GM18519 (cell line): Measurements from ENCODE around the gene SPRR1B.
"Not testable (repeated sequence)": the region's sequence is repeated elsewhere in the genome, so short reads cannot be mapped to it uniquely, and the experiment has no call there.

Experiments
- ATAC-seq: cut with Tn5 transposase; IDR thresholded peaks from one replicate; pipeline ENCODE4 v1.9.1; 2021; ENCODE audit warnings: mild to moderate bottlenecking, moderate library complexity; ENCODE audit not compliant: unreplicated experiment, low FRiP score

The SPRR1B gene

GRCh38 chr1:153030895-153031294 is at the start of gene SPRR1B:
Gene SPRR1B (plus strand): TSS chr1:153031203. CDS start chr1:153032346, 1,143 bp downstream.
- no peak for ATAC-seq

- ATAC-seq = no peak
Measured at GRCh38 chr1:152982076-152982475, 48.9 kb upstream of the SPRR1B start.

- ATAC-seq = no peak
Measured at GRCh38 chr1:152983234-152983633, 47.8 kb upstream of the SPRR1B start.

DNA sequence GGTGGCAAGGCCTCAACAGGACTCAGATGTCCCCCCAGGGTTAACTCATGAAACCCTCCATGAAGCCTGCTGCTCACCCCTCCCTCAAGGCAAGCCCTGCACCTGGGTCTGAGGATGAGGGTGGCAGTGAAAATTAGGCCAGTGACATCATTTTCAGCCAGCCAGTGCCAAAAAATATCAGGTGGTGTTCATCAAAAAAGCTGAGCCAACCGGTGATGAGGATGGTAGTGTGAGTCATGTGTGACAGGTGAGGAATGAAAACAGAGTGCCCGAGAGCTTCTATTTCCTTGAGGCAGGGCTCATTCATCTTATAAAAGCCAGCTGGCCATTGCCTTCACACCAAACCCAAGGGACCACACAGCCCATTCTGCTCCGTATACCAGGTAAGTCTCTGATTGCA is 47.3 kb upstream of the SPRR1B start, which contains the start of gene SPRR1A:
Gene SPRR1A (plus strand): TSS at position 339 of the 400 bp plus-strand sequence. CDS start 1,150 bp downstream, outside the sequence.
- ATAC-seq = no peak

DNA sequence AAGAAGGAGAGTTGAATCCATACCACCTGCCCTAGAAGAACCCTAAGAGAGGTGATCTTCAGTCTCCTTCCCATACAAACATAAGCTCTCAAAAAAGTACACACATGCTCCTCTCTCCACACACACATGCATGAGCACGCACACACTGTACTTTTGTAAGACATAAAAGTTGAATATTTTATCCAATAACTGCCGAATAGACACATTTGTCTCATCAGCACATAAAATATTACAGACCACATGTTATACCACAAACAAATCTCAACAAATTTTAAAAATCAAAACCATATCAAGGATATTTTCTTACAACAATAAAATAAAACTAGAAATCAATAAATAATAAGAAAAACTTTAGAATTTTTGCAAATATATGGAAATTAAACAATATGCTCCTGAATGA is 44.4 kb upstream of the SPRR1B start:
- no peak for ATAC-seq

GRCh38 chr1:152993186-152993585 is 37.8 kb upstream of the SPRR1B start:
- no peak for ATAC-seq

DNA sequence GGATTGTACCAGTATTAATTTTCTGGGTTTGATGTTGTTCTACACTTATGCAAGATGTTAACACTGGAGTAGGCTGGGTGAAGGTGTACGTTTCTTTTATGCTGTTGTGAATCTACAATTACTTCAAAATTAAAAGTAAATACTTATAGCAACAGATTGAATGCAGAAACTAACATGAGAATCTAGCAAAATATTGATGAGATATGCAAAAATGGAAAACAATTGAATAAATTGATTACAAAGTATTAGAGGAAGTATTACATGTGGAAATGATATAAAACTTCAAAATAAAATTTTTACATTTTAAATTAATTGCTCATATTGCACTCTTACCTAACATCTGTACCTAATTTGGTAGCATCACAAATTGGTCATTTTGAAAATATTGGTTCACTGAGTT is 35.2 kb upstream of the SPRR1B start:
- ATAC-seq = no peak

DNA sequence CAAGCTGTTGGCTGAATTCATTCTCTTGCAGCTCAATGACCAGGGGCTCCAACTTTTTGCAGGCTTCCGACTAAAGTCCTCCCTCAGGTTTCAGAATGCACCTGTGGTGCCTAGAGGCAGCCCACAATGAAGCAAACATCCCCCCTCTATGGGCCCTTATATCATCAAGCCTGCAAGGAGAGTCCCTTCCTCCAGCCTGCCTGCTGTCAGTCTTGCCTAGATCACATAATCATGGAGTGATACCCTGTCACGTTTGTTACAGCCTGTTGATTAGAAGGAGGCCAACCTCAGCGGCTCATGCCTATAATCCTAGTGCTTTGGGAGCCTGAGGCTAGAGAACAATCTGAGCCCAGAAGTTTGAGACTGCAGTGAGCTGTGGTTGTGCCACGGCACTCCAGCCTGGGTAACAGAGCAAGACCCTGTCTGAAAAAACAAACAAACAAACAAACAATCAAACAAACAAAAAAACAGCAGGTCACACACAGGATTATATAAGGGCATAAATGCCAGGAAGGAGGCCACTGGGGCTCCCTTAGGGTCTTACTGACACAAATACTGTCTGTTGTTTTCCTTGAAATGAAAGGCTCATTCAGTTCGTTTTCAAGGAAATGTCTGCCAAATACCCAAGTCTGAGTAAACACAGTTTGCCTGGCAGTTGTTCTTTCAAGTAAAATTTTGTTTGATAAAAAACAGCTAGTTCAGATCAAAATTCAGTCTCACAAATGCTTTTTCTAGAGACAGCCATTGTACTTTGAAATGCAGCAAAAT is 34.2 kb upstream of the SPRR1B start:
- ATAC-seq = no peak

DNA sequence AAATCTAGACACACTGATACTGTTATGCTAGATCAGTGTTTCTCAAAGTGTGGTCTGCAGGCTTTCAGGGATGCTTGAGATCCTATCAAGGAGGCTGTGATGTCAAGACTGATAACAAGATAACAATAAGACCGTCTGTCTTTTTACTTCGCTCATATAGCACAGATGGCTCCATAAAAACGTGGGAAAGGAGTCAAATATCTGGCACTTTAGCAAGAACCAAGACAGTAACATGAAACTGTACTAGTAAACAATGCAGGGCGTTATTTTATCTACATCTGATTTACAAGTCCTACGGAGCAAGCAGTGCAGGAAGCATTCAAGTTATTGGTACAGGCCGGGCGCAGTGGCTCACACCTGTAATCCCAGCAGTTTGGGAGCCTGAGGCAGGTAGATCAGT is 33.1 kb upstream of the SPRR1B start:
- no peak for ATAC-seq

GRCh38 chr1:152998476-152998875 is 32.5 kb upstream of the SPRR1B start:
- no peak for ATAC-seq

DNA sequence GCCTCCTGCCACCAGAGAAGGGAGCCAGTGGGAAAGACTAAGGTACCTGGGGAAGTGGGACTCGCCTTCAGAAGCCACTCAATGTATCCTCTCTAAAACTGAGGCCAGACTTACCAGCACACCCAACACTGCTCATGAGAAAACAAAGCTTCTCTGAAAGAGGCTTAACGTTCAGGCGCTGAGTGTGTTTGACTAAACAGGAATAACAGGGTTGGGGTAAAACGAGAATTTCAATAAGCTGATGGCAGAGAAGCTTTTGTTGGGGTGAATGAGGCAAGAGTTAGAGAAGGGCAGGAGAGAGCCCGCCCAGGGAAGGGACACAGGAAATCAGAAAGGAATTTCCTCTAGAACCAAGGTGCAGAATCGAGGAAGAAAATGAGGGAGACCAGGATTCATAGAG is 31.2 kb upstream of the SPRR1B start:
- ATAC-seq = no peak

DNA sequence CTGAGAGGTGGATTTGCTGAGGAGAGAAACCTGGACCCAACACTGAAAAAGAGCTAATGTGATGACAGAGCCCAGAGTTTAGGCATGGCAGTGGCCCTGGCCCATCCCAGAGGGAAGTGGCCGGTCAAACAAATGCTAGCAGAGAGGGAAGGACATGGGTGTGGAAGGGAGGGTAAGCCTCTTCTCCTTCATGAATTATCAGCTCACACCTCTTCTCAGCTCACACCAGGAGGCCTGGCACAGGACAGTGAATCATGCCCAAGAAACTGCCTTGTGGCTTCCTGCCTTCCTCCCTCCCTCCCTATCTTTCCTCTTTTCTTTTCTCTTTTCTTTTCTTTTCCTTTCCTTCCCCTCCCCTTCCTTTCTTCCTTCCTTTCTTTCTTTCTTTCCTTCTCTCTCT is 30.7 kb upstream of the SPRR1B start:
- no peak for ATAC-seq

- no peak for ATAC-seq
Measured at GRCh38 chr1:153001382-153001781, 29.6 kb upstream of the SPRR1B start, which contains the start of gene SPRR3. Gene SPRR3 (plus strand): TSS chr1:153001749. CDS start chr1:153003021, 1,272 bp downstream.

- not testable (repeated sequence) for ATAC-seq
Measured at GRCh38 chr1:153011235-153011758, 19.7 kb upstream of the SPRR1B start.

DNA sequence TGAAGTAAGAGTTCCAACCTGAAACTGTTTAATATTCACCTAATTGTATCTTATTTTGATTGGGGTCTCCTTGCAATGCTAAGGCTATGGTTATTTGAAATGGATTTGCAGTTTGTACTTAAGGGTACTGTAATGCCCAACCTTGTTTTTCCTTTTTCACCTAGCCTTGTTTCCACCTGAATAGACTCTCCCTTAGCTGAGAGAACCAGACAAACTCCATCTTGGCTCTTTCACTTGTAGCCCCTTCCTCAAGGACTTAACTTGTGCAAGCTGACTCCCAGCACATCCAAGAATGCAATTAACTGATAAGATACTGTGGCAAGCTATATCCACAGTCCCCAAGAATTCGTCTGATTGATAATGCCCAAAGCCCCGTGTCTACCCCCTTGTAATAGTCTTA is 9.2 kb upstream of the SPRR1B start:
- ATAC-seq = not testable (repeated sequence)

DNA sequence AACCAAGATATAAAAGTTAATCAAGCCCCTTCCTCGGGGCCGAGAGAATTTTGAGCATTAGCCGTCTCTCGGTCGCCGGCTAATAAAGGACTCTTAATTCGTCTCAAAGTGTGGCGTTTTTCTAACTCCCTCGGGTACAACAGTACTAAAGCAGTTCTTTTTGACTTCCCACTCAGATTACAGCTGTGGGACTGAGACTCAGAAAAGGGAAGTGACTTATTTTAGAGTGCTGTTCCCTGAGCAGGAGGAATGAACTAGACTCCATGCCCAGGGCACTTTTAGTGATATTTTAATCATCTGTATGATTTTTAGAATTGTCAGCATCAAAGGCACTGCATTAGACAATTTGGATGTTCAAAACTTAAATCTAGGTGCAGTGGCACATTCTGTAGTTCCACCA is 8.7 kb upstream of the SPRR1B start:
- ATAC-seq = not testable (repeated sequence)

DNA sequence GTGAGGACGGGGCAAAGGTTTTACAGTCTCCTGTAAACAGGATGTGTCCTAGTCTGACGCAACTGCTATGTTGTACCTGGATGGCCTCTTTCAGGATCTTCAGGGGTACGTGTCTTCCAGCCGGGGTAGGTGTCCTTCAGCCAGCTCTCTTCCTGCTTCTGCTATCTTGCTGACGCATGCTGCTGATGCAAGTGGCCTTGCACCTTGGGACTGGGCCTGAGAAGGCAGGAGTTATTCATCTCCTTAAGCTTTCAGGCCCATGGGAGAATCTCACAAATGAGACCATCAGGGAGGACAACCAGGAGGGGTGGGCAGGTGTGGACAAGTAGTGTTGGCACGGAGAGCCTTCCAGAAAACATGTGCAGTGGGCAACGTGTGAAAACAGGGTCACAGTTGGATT is 7.9 kb upstream of the SPRR1B start:
- no peak for ATAC-seq

GRCh38 chr1:153024413-153024812 is 6.6 kb upstream of the SPRR1B start:
- no peak for ATAC-seq

DNA sequence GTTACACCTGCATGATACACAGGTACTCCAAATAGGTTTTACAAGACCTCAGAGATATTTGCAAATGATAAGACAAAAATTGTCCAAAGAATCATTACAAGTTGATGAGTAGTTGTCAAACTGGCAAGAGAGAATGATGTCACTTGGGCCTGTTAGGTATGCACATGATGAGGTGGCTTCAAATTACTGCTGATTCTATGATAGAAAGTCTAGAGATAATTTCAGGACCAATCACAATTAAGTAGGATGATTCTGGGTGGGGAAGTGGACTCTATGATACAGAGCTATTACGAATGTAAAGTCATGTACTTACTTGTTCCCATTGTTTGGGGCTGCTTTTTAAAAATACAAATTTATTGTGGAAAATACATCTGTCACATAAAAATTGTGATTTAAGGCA is 5.2 kb upstream of the SPRR1B start:
- no peak for ATAC-seq

- ATAC-seq = no peak
Measured at GRCh38 chr1:153028766-153029165, 2.2 kb upstream of the SPRR1B start.

- ATAC-seq = no peak
Measured at GRCh38 chr1:153032073-153032472, 1.1 kb downstream of the SPRR1B start.

GRCh38 chr1:153032677-153033308 is 1.8 kb downstream of the SPRR1B start:
- no peak for ATAC-seq
